MCF 10A (cell line): Measurements from ENCODE around the gene ARL6IP5. TPM values are rescaled to one million over a fixed set of nuclear protein-coding genes. Genes with fewer than 3 reads are reported as not detected.

Experiments
- BruUV-seq: library from RNA; stranded (reverse); fragments of 400-500 nt; replicated peaks from 2 replicates; lab custom pipeline; 2021; lab: Mats Ljungman, UMichigan
- CTCF ChIA-PET: fragments of 300-600 bp; sonication (Branson Sonifier 250); formaldehyde crosslinking; extraction: SDS; loops from one replicate; lab custom pipeline; 2021; ENCODE audit warnings: antibody characterized with exemption, inconsistent platforms; lab: Yijun Ruan, JAX
- POLR2A ChIA-PET: fragments of 300-600, 350-650 bp; sonication (Branson Sonifier 250); formaldehyde crosslinking; extraction: SDS; loops from one replicate; lab custom pipeline; 2020; ENCODE audit warnings: antibody characterized with exemption, inconsistent platforms; lab: Yijun Ruan, JAX
- DNase-seq: peaks from one replicate; pipeline ENCODE4 v3.0.0-alpha.2; 2018; ENCODE audit not compliant: unreplicated experiment
- H3K27ac Mint-ChIP-seq: one replicate; pipeline ENCODE4 v1.8.0; 2022; ENCODE audit warnings: mild to moderate bottlenecking, low read depth, mixed read lengths; ENCODE audit not compliant: unreplicated experiment
- H3K27me3 Mint-ChIP-seq: one replicate; pipeline ENCODE4 v1.8.0; 2022; ENCODE audit warnings: mixed read lengths; ENCODE audit not compliant: insufficient read depth, unreplicated experiment
- H3K36me3 Mint-ChIP-seq: one replicate; pipeline ENCODE4 v1.8.0; 2022; ENCODE audit warnings: mild to moderate bottlenecking, moderate library complexity, mixed read lengths; ENCODE audit not compliant: insufficient read depth, unreplicated experiment
- H3K4me1 Mint-ChIP-seq: one replicate; pipeline ENCODE4 v1.8.0; 2022; ENCODE audit warnings: mixed read lengths; ENCODE audit not compliant: insufficient read depth, unreplicated experiment
- H3K4me3 Mint-ChIP-seq: one replicate; pipeline ENCODE4 v1.8.0; 2022; ENCODE audit warnings: mild to moderate bottlenecking, moderate library complexity, mixed read lengths; ENCODE audit not compliant: unreplicated experiment
- H3K9me3 Mint-ChIP-seq: one replicate; pipeline ENCODE4 v1.8.0; 2022; ENCODE audit warnings: mixed read lengths; ENCODE audit not compliant: unreplicated experiment
- intact Hi-C: fragments of 100-400 bp; cut with micrococcal nuclease; formaldehyde crosslinking; loops from 2 replicates; pipeline ENCODE4 v1.14.1; 2022
- total RNA-seq: library from RNA; stranded (reverse); gene quantifications from 2 replicates; pipeline ENCODE4 v1.2.3, GENCODE V29; 2022
- TF ChIP-seq, protein P1 (sequence below): fragments of 200-600 bp; IDR thresholded peaks from one replicate; pipeline ENCODE4 v1.8.0; 2022; ENCODE audit warnings: antibody characterized with exemption, mild to moderate bottlenecking; ENCODE audit not compliant: unreplicated experiment

Gene ARL6IP5
- total RNA-seq, 1 experiment from 2014 or later, result 50.0 TPM

GRCh38 chr3:69108811-69109210 lies 24.1 kb downstream of the ARL6IP5 start:
- no peaks in the 10 kb centered on the region for H3K9me3 Mint-ChIP-seq
- H3K36me3 Mint-ChIP-seq, result peaks cover 30% of the 10 kb centered on the region
- H3K4me3 Mint-ChIP-seq, result no peak overlapping the region
- DNase-seq, result no peak
- no peak overlapping the region for H3K27ac Mint-ChIP-seq
- H3K27me3 Mint-ChIP-seq, result no peaks in the 10 kb centered on the region
- no TSS peak for BruUV-seq
- CTCF ChIA-PET, result interaction anchor here (1.0 to 2.1 kb wide), 3 partner anchors 11 to 23 kb away, joined by 3 to 6 read pairs (median 5); no protein-coding TSS in a partner anchor
- TF ChIP-seq, protein P1, sequence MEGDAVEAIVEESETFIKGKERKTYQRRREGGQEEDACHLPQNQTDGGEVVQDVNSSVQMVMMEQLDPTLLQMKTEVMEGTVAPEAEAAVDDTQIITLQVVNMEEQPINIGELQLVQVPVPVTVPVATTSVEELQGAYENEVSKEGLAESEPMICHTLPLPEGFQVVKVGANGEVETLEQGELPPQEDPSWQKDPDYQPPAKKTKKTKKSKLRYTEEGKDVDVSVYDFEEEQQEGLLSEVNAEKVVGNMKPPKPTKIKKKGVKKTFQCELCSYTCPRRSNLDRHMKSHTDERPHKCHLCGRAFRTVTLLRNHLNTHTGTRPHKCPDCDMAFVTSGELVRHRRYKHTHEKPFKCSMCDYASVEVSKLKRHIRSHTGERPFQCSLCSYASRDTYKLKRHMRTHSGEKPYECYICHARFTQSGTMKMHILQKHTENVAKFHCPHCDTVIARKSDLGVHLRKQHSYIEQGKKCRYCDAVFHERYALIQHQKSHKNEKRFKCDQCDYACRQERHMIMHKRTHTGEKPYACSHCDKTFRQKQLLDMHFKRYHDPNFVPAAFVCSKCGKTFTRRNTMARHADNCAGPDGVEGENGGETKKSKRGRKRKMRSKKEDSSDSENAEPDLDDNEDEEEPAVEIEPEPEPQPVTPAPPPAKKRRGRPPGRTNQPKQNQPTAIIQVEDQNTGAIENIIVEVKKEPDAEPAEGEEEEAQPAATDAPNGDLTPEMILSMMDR, result no peak
- H3K4me1 Mint-ChIP-seq, result peaks cover 10% of the 10 kb centered on the region
- POLR2A ChIA-PET, result interaction anchor here (0.6 kb wide), 1 partner anchor 102 kb away, joined by 3 read pairs; no protein-coding TSS in a partner anchor
- intact Hi-C loops, result no loop called here

DNA sequence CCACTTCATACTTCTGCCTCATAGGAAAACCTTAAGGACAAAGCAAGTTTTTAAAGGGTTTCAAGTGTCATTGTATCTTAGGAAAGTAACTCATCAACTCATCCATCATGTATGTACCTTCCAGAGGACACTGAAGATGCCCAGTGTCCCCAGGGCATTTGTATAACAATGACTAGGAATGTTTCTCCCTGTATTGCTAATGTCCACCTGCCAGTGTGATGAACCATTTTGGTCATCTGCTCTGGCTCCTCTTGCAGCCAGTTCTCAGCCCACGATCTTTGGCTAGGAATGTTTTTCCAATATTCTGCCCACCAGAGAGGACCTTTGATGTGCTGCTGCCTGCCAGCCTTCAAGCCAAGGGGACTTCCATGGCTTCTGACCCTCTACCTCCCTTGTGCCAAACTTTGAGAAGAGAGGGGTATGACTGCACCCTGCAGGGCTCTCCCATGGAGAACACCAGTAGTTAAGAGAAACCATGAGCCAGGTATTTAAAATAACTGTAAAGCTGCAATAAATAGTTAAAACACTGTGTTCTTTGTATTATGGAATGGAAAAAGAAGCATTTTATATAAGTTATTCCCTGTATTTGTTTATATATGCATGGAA lies 26.3 kb downstream of the ARL6IP5 start:
- Mint-ChIP-seq H3K4me3 (no peak overlapping the region), H3K4me1 (peaks cover 11% of the 10 kb centered on the region), H3K9me3 (no peaks in the 10 kb centered on the region), H3K27me3 (no peaks in the 10 kb centered on the region), H3K36me3 (peaks cover 8% of the 10 kb centered on the region), H3K27ac (no peak overlapping the region)
- BruUV-seq, result no TSS peak
- TF ChIP-seq, protein P1, result no peak
- DNase-seq, result no peak
- intact Hi-C loops, result no loop called here
- CTCF ChIA-PET, result interaction anchor here (0.6 to 1.2 kb wide), 3 partner anchors 10 to 62 kb away, joined by 3 to 4 read pairs (median 4); no protein-coding TSS in a partner anchor
- POLR2A ChIA-PET, result no interaction called here

DNA sequence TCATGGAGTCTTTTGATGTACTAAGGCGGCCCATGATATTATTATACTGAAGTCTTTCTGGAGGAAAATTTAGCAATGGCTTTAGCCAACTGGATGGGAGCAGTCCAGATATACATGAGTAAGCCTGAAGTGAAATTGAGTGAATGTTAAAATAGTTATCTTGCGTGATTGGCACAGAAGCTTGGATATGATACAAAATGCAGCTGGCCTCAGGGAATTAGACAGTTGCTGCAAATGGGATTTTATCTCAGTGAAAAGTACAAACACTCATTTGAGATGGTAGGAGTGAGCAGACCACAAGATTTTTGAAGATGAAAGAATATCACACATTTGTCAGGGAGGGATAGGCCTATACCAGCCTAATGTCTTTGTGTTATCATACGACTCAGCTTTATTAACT lies 28.8 kb downstream of the ARL6IP5 start:
- H3K36me3 Mint-ChIP-seq, result no peaks in the 10 kb centered on the region
- H3K9me3 Mint-ChIP-seq, result no peaks in the 10 kb centered on the region
- CTCF ChIA-PET, result interaction anchor here (0.6 to 1.2 kb wide), 5 partner anchors 8 to 597 kb away, joined by 3 to 4 read pairs (median 3); no protein-coding TSS in a partner anchor
- no peak overlapping the region for H3K4me3 Mint-ChIP-seq
- H3K4me1 Mint-ChIP-seq, result peaks cover 11% of the 10 kb centered on the region
- intact Hi-C loops, result no loop called here
- no peaks in the 10 kb centered on the region for H3K27me3 Mint-ChIP-seq
- POLR2A ChIA-PET, result interaction anchor here (0.8 to 1.7 kb wide), 4 partner anchors 9 to 48 kb away, joined by 3 to 9 read pairs (median 3); partner anchors contain the start of genes ARL6IP5 and LMOD3
- BruUV-seq, result no TSS peak
- TF ChIP-seq, protein P1, result no peak
- DNase-seq, result no peak
- H3K27ac Mint-ChIP-seq, result no peak overlapping the region

DNA sequence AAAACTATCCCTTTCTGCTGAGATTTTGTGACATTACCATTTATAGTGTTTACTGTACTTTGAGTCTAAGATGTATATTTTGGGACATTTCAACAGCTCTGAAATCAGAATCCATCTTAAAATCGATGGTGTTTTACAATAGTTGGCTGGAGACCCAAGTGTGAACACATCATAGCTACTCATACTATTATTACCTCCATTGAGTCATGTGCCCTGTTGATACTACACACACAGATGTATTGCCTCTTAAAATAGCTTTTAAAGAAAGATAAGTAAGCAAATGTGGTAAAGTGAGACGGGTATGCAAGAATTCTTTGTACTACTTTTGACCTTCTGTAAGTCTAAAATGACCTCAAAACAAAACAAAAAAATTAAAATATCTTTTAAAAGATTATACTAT lies 31.0 kb downstream of the ARL6IP5 start:
- peak; percentile 21 for DNase-seq
- BruUV-seq, result no TSS peak
- no peak overlapping the region for H3K27ac Mint-ChIP-seq
- no peak overlapping the region for H3K4me3 Mint-ChIP-seq
- intact Hi-C loops, result no loop called here
- no peaks in the 10 kb centered on the region for H3K9me3 Mint-ChIP-seq
- CTCF ChIA-PET, result interaction anchor here (0.7 to 1.0 kb wide), 4 partner anchors 36 to 307 kb away, joined by 3 to 4 read pairs (median 3); partner anchors contain the start of gene UBA3
- H3K36me3 Mint-ChIP-seq, result no peaks in the 10 kb centered on the region
- H3K27me3 Mint-ChIP-seq, result no peaks in the 10 kb centered on the region
- POLR2A ChIA-PET, result interaction anchor here (0.7 to 1.6 kb wide), 2 partner anchors 23 to 30 kb away, joined by 3 to 6 read pairs; partner anchors contain the start of gene ARL6IP5
- H3K4me1 Mint-ChIP-seq, result peaks cover 11% of the 10 kb centered on the region
- TF ChIP-seq, protein P1, result no peak
